ENCODE data around the gene EDA.
"Not testable (repeated sequence)": the region's sequence is repeated elsewhere in the genome, so short reads cannot be mapped to it uniquely, and the experiment has no call there.

Gene EDA

DNA sequence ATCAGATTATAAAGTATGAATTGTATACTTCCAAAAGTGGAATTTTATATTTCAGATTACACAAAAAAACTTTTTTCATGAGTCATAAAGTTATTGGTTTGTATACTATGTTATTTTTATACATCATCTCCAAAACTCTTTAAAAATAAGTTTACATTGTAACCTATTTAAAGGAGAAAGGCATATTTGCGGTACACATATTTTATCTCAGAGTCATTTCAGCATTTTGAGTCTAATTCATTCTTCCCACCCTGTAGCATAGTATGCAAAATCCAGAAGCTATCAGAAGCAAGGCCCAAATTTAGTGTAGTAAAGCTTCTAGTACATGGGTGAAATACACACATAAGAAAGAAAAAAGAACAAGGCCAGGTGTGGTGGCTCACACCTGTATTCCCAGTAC lies 353.5 kb downstream of the EDA start:
- H3K4me3 ChIP-seq (ENCODE audit: low read length): no peak overlapping the region
- DNase-seq (ENCODE audit: low read depth): no peak
- TF ChIP-seq, protein P1, sequence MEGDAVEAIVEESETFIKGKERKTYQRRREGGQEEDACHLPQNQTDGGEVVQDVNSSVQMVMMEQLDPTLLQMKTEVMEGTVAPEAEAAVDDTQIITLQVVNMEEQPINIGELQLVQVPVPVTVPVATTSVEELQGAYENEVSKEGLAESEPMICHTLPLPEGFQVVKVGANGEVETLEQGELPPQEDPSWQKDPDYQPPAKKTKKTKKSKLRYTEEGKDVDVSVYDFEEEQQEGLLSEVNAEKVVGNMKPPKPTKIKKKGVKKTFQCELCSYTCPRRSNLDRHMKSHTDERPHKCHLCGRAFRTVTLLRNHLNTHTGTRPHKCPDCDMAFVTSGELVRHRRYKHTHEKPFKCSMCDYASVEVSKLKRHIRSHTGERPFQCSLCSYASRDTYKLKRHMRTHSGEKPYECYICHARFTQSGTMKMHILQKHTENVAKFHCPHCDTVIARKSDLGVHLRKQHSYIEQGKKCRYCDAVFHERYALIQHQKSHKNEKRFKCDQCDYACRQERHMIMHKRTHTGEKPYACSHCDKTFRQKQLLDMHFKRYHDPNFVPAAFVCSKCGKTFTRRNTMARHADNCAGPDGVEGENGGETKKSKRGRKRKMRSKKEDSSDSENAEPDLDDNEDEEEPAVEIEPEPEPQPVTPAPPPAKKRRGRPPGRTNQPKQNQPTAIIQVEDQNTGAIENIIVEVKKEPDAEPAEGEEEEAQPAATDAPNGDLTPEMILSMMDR (conservative IDR thresholded peaks at IDR 0.05; ENCODE audit: low read depth, low read length): no peak

DNA sequence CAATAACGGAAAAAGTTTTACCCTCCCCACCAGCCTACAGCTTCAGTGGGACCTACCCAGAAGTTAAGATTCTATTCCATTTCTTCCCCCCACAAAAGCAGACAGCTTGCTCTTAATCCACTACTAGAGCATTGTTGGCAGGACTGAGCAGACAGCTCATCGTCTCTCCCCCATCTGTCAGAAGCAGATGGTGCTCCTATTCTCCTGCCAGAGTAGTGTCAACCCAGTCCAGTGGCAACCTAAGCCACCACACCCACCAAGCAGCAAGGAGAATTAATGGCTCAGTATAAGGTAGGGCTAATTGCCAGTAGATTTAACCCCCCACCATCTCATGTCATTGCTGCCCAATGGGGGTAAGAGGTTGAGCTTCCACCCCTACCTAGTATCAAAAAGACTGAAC lies 371.8 kb downstream of the EDA start:
- TF ChIP-seq, protein P1 (conservative IDR thresholded peaks at IDR 0.05; ENCODE audit: low read depth, low read length): no peak
- DNase-seq (ENCODE audit: low read depth): no peak
- H3K4me3 ChIP-seq (ENCODE audit: low read length): no peak overlapping the region

- no peak for DNase-seq (ENCODE audit: low read depth)
- H3K4me3 ChIP-seq (ENCODE audit: low read length): no peak overlapping the region
- TF ChIP-seq, protein P1 (conservative IDR thresholded peaks at IDR 0.05; ENCODE audit: low read depth, low read length): no peak
These were observed 373.1 kb downstream of the EDA start for GRCh38 chrX:69988955-69989394.

- TF ChIP-seq, protein P1 (conservative IDR thresholded peaks at IDR 0.05; ENCODE audit: low read depth, low read length): no peak
- no peak for DNase-seq (ENCODE audit: low read depth)
- no peak overlapping the region for H3K4me3 ChIP-seq (ENCODE audit: low read length)
These were observed 375.8 kb downstream of the EDA start for GRCh38 chrX:69991685-69992084.

GRCh38 chrX:69993494-69993893 lies 377.6 kb downstream of the EDA start:
- TF ChIP-seq, protein P1 (conservative IDR thresholded peaks at IDR 0.05; ENCODE audit: low read depth, low read length): no peak
- H3K4me3 ChIP-seq (ENCODE audit: low read length): no peak overlapping the region
- no peak for DNase-seq (ENCODE audit: low read depth)

GRCh38 chrX:69995362-69996112 lies 379.6 kb downstream of the EDA start:
- TF ChIP-seq, protein P1 (conservative IDR thresholded peaks at IDR 0.05; ENCODE audit: low read depth, low read length): no peak
- no peak for DNase-seq (ENCODE audit: low read depth)
- no peak overlapping the region for H3K4me3 ChIP-seq (ENCODE audit: low read length)

- TF ChIP-seq, protein P1 (conservative IDR thresholded peaks at IDR 0.05; ENCODE audit: low read depth, low read length): no peak
- no peak for DNase-seq (ENCODE audit: low read depth)
- no peak overlapping the region for H3K4me3 ChIP-seq (ENCODE audit: low read length)
These were observed 380.2 kb downstream of the EDA start for GRCh38 chrX:69996113-69996468.

DNA sequence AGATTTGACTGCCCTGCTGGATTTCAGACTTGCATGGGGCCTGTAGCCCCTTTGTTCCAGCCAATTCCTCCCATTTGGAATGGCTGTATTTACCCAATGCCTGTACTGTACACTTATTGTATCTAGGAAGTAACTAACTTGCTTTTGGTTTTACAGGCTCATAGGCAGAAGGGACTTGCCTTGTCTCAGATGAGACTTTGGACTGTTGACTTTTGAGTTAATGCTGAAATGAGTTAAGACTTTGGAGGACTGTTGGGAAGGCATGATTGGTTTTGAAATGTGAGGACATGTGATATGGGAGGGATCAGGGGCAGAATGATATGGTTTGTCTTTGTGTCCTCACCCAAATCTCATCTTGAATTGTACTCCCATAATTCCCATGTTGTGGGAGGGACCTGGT lies 382.4 kb downstream of the EDA start:
- DNase-seq (ENCODE audit: low read depth); H3K4me3 ChIP-seq (ENCODE audit: low read length): not testable (repeated sequence)

All from retinal pigment epithelial cell (primary cell).